Fibroblast of pulmonary artery (primary cell): ENCODE measurements around the gene STIM1.
"Not testable (repeated sequence)": the region's sequence is repeated elsewhere in the genome, so short reads cannot be mapped to it uniquely, and the experiment has no call there.

ENCODE experiments used
- DNase-seq: peaks from one replicate; pipeline ENCODE4 v3.0.0-alpha.2; 2010; ENCODE audit warnings: low read depth
- H3K4me3 ChIP-seq: replicated peaks from 2 replicates; pipeline ENCODE4 v1.5.1; 2011; ENCODE audit warnings: low read depth, mild to moderate bottlenecking, control low read depth, low read length, moderate library complexity
- TF ChIP-seq, protein P1 (sequence below): IDR thresholded peaks from 2 replicates; pipeline ENCODE4 v1.5.1; 2011; ENCODE audit warnings: mild to moderate bottlenecking, control low read depth, low read length, inconsistent platforms; ENCODE audit errors: missing control alignments

STIM1 gene

DNA sequence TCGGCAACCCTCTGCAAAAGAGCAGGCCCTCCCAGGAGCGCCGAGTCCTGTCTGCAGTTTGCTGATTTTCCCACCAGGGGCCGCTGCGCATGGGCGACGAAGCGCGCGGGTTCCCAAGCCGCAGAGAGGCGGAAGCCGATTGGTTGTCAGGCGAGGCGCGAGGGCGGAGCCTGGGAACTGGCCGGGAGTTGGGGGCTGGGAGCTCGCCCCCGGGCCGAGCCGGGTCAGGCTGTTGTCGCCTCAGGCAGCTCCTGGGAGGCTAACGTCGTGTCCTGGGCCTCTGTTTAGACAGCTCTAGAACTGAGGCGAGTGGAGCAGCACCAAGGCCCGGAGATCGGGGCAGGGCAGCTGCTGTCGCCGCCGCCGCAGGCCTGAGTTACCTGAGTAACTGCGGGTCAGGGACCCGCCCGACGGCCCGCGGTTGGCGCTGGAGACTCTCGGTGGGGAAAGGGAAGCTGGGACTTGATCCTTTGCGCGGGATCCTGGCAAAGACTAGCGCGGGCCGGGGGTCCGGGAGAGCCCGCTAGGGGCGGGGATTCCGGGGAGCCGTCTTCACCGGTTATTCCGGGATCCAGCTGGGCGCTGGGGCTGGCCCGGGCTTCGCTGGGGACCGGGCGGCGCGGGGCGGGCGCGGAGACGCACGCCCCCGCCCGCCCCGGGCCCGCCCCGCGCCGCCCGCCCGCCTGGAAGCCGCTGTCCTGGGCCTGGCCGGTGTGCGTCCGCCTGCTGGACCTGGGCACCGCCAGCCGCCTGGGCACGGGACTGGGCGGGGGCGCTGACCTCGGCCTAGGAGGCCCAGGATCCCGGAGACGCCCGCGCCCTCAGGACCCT lies at the start of gene STIM1:
TSS of gene STIM1 (plus strand) at position 688 of the 831 bp plus-strand sequence. CDS start 607 bp downstream, outside the sequence.
- H3K4me3 ChIP-seq = peak within 1 kb of the TSS; percentile 86
- DNase-seq = peak; percentile 95
- TF ChIP-seq, protein P1, sequence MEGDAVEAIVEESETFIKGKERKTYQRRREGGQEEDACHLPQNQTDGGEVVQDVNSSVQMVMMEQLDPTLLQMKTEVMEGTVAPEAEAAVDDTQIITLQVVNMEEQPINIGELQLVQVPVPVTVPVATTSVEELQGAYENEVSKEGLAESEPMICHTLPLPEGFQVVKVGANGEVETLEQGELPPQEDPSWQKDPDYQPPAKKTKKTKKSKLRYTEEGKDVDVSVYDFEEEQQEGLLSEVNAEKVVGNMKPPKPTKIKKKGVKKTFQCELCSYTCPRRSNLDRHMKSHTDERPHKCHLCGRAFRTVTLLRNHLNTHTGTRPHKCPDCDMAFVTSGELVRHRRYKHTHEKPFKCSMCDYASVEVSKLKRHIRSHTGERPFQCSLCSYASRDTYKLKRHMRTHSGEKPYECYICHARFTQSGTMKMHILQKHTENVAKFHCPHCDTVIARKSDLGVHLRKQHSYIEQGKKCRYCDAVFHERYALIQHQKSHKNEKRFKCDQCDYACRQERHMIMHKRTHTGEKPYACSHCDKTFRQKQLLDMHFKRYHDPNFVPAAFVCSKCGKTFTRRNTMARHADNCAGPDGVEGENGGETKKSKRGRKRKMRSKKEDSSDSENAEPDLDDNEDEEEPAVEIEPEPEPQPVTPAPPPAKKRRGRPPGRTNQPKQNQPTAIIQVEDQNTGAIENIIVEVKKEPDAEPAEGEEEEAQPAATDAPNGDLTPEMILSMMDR = peak; percentile 79

DNA sequence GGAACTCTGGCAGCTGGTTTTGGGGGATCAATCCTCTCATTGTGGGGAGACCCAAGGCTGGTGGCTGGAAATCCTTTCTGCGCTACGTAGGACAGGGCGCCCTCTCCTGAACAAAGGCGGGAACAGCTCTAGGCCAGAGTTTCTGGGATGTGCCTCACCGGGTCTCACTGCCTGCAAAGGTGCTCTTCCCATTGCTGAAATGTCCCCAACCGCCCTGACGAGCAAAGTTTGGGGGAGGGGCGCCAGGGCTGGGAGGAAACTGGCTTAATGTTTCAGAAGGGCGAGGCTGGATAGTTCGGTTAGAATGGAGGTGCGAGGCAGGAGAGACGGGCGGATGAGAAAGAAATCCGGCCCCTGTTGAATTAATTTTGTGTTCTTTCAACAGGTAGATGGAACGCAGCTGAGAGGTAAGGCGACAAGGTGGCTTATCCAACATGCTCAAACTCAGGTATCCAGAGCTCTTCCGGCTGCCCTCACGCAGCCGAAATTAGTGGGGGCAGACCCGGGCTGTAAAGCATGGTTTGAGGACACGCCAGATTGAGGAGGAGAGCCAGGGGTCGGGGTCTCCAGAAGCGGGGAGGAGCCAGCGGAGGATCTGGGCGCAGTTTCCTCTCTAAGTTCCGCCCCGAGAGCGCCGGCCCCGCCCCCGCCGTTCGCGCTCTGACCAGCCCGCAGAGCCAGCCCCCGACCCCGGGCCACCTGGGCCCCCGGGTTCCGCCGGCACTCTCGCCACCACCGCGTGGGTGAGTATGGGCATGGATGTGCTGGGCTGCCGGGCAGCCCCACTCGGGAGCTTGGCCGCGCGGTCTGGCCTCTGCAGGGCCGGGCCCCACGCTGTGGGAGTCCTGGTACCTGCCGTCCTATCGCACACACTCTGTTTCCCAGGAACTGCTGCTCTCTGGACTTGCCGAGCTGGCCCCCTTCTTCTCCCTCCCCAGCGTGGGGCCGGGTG lies 47.3 kb upstream of the STIM1 start, which contains the start of gene PGAP2:
TSS of gene PGAP2 (plus strand) at position 652 of the 952 bp plus-strand sequence. CDS start 2,700 bp downstream, outside the sequence.
- TF ChIP-seq, protein P1 = peak; percentile 73
- peak within 1 kb of the TSS; percentile 69 for H3K4me3 ChIP-seq
- peak; percentile 55 for DNase-seq

DNA sequence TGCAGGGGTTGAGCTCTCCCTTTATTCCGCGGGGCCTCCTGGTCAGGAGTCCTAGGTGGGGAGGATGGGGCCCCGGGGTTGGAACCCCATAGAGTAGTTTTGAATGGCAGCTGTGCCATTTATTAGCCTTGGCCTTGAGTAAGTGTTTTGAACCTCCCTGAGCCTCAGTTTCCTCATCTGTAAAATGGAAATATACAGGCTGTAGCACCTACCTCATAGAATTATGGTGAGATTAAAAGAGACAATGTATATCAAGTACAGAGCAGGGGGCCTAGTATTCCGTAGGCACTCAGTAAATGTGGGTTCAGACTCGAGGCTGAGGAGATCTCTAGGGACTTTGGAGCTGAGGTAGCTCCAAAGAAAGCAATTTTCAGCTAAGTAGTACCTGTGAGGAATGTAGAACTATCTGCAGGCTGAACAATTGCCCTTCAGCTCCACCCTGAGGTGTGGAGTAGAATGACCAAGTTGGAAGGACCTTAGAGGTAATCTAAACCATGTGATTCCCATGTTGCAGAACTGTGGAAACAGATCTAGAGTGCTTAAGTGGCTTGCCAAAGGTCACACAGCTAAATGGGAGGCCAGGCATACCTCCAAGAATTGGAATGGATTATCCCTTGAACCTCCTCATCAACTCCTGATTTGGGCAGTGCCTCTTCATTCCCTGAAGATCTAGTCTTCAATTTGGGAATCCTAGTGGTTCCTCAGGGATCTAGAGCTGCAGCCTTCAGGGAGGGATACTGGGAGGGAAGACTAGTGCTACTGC lies 46.4 kb upstream of the STIM1 start:
- H3K4me3 ChIP-seq = peak overlapping the region; percentile 69
- DNase-seq = peak; percentile 55
- TF ChIP-seq, protein P1 = peak; percentile 41

DNA sequence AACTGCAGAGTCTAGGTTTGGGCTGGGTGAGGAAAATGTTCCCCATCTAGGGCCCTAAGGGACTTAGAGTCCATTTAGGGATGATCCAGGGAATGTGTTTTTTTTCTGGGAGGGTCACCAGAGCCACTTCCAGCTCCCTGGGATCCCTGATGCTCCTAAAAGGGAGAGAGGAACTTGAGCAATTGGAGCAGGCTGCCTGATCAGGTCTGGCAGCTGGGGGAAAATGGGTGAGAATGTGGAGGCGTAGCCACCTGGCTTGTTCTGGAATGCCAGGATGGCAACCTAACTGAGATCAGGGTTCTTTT lies 45.9 kb upstream of the STIM1 start:
- H3K4me3 ChIP-seq = no peak overlapping the region
- no peak for DNase-seq
- TF ChIP-seq, protein P1 = no peak

DNA sequence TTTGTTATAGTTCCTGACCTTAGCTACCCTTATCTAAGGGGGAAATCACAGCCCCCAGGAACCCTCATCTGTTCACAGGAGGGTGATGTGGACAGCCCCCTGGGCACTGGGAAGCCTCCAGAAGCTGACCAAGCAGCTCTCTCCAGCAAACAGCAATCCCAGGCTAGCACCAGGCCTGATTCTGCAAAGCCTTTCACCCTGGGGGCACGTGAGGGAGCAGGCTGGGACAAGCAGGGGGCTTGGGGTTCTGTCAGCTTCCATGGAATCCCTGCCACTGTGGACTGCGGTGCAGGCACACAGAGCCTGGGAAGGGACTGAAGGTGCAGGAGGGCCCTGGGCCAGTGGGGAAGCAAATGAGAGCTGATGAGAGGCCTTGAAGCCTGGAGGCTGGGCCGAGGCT lies 45.0 kb upstream of the STIM1 start:
- TF ChIP-seq, protein P1 = no peak
- DNase-seq = no peak
- H3K4me3 ChIP-seq = no peak overlapping the region

DNA sequence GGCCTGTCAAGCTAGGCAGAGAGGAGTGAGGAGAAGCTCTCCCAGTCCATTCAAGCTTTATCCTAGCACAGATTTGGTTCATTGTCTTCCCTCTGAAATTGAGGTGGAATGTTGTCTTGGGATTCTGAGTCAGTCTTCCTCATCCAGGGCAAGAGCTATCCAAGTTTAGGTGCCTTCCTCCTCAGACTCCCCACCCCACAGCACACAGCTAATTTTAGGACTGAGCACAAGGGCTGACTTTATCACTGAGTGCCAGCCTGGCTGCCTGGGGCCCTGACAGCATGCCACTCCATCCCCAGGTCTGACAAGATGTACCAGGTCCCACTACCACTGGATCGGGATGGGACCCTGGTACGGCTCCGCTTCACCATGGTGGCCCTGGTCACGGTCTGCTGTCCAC lies 44.5 kb upstream of the STIM1 start:
- H3K4me3 ChIP-seq = no peak overlapping the region
- no peak for DNase-seq
- TF ChIP-seq, protein P1 = no peak

DNA sequence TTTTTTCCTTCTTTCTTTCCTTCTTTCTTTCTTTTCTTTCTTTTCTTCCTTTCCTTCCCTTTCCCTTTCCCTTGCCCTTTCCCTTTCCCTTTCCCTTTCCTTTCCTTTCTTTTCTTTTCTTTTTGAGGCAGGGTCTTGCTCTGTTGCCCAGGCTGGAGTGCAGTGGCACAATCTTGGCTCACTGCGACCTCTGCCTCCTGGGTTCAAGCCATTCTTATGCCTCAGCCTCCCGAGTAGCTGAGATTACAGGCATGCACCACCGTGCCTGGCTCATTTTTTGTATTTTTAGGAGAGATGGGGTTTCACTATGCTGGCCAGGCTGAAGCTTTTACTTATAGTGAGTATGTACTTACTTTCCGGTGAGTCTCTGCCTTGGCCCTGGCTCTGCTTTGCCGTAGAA lies 40.6 kb upstream of the STIM1 start:
- H3K4me3 ChIP-seq, DNase-seq: not testable (repeated sequence)
